CD4-positive, CD25-positive, alpha-beta regulatory T cell (primary cell): ENCODE results near the gene DNAJC3. TPM values are rescaled to one million over a fixed set of nuclear protein-coding genes. Genes with fewer than 3 reads are reported as not detected.
"Not testable (repeated sequence)": the region's sequence is repeated elsewhere in the genome, so short reads cannot be mapped to it uniquely, and the experiment has no call there.

Source experiments
- ATAC-seq, 2 donors: fragments of 150-1000 bp; cut with Tn5 transposase; one replicate each; pipeline ENCODE4 v1.10.0; 2021; ENCODE audit warnings: low read depth in 2 of 2, moderate number of reproducible peaks in 2 of 2, moderate library complexity in 1 of 2
- DNase-seq, 3 donors: peaks; one replicate each; pipeline versions ENCODE4 v3.0.0 to v3.0.0-alpha.2; 2012 to 2022; ENCODE audit warnings: mixed read lengths in 1 of 3
- H3K27ac ChIP-seq: one replicate; pipeline ENCODE4 v1.7.0; 2013; ENCODE audit warnings: mild to moderate bottlenecking, low read length; ENCODE audit not compliant: insufficient read depth, poor library complexity, severe bottlenecking
- H3K27me3 ChIP-seq: one replicate; pipeline ENCODE4 v1.7.0; 2013; ENCODE audit warnings: low read length; ENCODE audit not compliant: control insufficient read depth, insufficient read depth
- H3K36me3 ChIP-seq: one replicate; pipeline ENCODE4 v1.7.0; 2013; ENCODE audit warnings: mild to moderate bottlenecking, low read length, moderate library complexity; ENCODE audit not compliant: control insufficient read depth, insufficient read depth
- H3K4me1 ChIP-seq: 2 replicates; pipeline ENCODE4 v1.7.0; 2013; ENCODE audit warnings: mild to moderate bottlenecking, low read length; ENCODE audit not compliant: insufficient read depth, control insufficient read depth, poor library complexity, severe bottlenecking
- H3K4me3 ChIP-seq: one replicate; pipeline ENCODE4 v1.7.0; 2013; ENCODE audit warnings: low read depth, mild to moderate bottlenecking, low read length, moderate library complexity
- H3K9me3 ChIP-seq, 2 experiments: 1 replicate in 1 of 2; 2 replicates in 1 of 2; pipeline ENCODE4 v1.7.0; 2013; ENCODE audit warnings: low read length in 2 of 2, mild to moderate bottlenecking in 1 of 2, moderate library complexity in 1 of 2; ENCODE audit not compliant: control insufficient read depth in 2 of 2
- H3K27ac Mint-ChIP-seq, 3 donors: one replicate each; pipeline ENCODE4 v1.8.0; 2020 to 2022; ENCODE audit warnings: mild to moderate bottlenecking in 3 of 3, mixed read lengths in 3 of 3, moderate library complexity in 2 of 3
- H3K27me3 Mint-ChIP-seq: one replicate; pipeline ENCODE4 v1.8.0; 2022; ENCODE audit warnings: mild to moderate bottlenecking, mixed read lengths
- H3K36me3 Mint-ChIP-seq: one replicate; pipeline ENCODE4 v1.8.0; 2020; ENCODE audit warnings: mixed read lengths
- H3K4me1 Mint-ChIP-seq, 4 donors: one replicate each; pipeline ENCODE4 v1.8.0; 2020 to 2022; ENCODE audit warnings: mixed read lengths in 4 of 4, mild to moderate bottlenecking in 1 of 4
- H3K4me3 Mint-ChIP-seq, 4 donors: one replicate each; pipeline ENCODE4 v1.8.0; 2020 to 2022; ENCODE audit warnings: mild to moderate bottlenecking in 4 of 4, mixed read lengths in 4 of 4, moderate library complexity in 3 of 4
- H3K9me3 Mint-ChIP-seq, 7 donors: one replicate each; pipeline ENCODE4 v1.8.0; 2020 to 2022; ENCODE audit warnings: mixed read lengths in 7 of 7, mild to moderate bottlenecking in 3 of 7, moderate library complexity in 2 of 7
- polyA plus RNA-seq, 4 donors: library from polyadenylated mRNA; unstranded; fragments of 300-500 nt; fragmentation: Illumina TruSeq; gene quantifications; one replicate each; pipeline ENCODE4 v1.2.3, GENCODE V29; 2021
- total RNA-seq: library from RNA; stranded (reverse); gene quantifications from one replicate; pipeline ENCODE4 v1.2.3, GENCODE V29; 2022

The DNAJC3 gene
- total and polyA plus RNA-seq, 5 donors from 2014 or later, result 11.1 to 22.4 (median 15.0) TPM

GRCh38 chr13:95781940-95782339, 105.0 kb downstream of the DNAJC3 start:
- H3K4me3 ChIP-seq, H3K27ac ChIP-seq, H3K4me1 Mint-ChIP-seq, H3K4me1 ChIP-seq, H3K27me3 ChIP-seq, ATAC-seq, H3K4me3 Mint-ChIP-seq, H3K27ac Mint-ChIP-seq, H3K9me3 Mint-ChIP-seq, H3K9me3 ChIP-seq, H3K27me3 Mint-ChIP-seq, DNase-seq: not testable (repeated sequence)
- peaks cover 35% of the 10 kb centered on the region for H3K36me3 Mint-ChIP-seq
- peaks cover 38% of the 10 kb centered on the region for H3K36me3 ChIP-seq

GRCh38 chr13:95783747-95784146, 106.8 kb downstream of the DNAJC3 start:
- Histone ChIP-seq H3K4me3 (no peak overlapping the region), H3K36me3 (peaks cover 45% of the 10 kb centered on the region), H3K27me3 (no peaks in the 10 kb centered on the region), H3K4me1 (no peaks in the 10 kb centered on the region), H3K27ac (no peak overlapping the region), H3K9me3 (no peaks in the 10 kb centered on the region)
- peaks cover 45% of the 10 kb centered on the region for H3K36me3 Mint-ChIP-seq
- H3K9me3 Mint-ChIP-seq, result peaks cover 0 to 3% (median 0%) of the 10 kb centered on the region in 7 donors
- H3K27me3 Mint-ChIP-seq, result no peaks in the 10 kb centered on the region
- H3K4me3 Mint-ChIP-seq, result no peak overlapping the region
- ATAC-seq, result no peak
- peaks cover 2 to 7% (median 4%) of the 10 kb centered on the region in 4 donors for H3K4me1 Mint-ChIP-seq
- no peak for DNase-seq
- no peak overlapping the region for H3K27ac Mint-ChIP-seq

- no peak for DNase-seq
- H3K27ac Mint-ChIP-seq, result no peak overlapping the region
- no peaks in the 10 kb centered on the region for H3K27me3 ChIP-seq
These were observed 107.4 kb downstream of the DNAJC3 start for GRCh38 chr13:95784161-95784899.

DNA sequence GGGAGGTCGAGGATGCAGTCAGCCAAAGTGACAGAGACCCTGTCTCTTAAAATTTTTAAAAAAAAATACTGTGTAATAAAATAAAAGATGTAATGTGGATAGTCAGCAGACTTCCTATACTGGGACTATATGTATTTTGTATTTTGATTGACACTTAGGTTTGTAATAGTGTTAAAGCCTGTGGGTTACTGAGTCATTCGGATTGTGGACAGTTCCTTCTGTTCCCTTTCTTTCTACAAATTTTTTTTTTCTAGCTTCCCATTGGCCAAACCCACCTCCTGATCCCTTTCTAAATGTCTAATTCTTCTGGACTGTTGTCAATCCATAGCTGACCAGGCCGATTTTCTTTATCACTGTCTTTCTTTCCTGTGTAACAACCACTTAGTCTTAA, 108.0 kb downstream of the DNAJC3 start:
- H3K27me3 Mint-ChIP-seq, result no peaks in the 10 kb centered on the region
- H3K4me3 ChIP-seq, result no peak overlapping the region
- H3K36me3 Mint-ChIP-seq, result peaks cover 54% of the 10 kb centered on the region

More at GRCh38 chr13:95784161-95784899, 107.4 kb downstream of the DNAJC3 start:
- Histone ChIP-seq H3K4me3 (no peak overlapping the region), H3K36me3 (peaks cover 51% of the 10 kb centered on the region), H3K4me1 (no peaks in the 10 kb centered on the region), H3K9me3 (no peaks in the 10 kb centered on the region), H3K27ac (no peak overlapping the region)
- Mint-ChIP-seq H3K27me3 (no peaks in the 10 kb centered on the region), H3K4me1 (peaks cover 2 to 7% (median 4%) of the 10 kb centered on the region in 4 donors), H3K9me3 (peaks cover 0 to 7% (median 2%) of the 10 kb centered on the region in 7 donors), H3K4me3 (no peak overlapping the region), H3K36me3 (peaks cover 50% of the 10 kb centered on the region)
- no peak for ATAC-seq

GRCh38 chr13:95787356-95788099, 110.6 kb downstream of the DNAJC3 start:
- no peak for ATAC-seq
- no peak for DNase-seq
- Mint-ChIP-seq H3K4me1 (peaks cover 2 to 9% (median 3%) of the 10 kb centered on the region in 4 donors), H3K27ac (no peak overlapping the region), H3K9me3 (peaks cover 0 to 7% (median 3%) of the 10 kb centered on the region in 7 donors), H3K27me3 (no peaks in the 10 kb centered on the region), H3K36me3 (peaks cover 67% of the 10 kb centered on the region), H3K4me3 (no peak overlapping the region)
- H3K9me3 ChIP-seq, result no peaks in the 10 kb centered on the region
- no peaks in the 10 kb centered on the region for H3K4me1 ChIP-seq
- H3K36me3 ChIP-seq, result peaks cover 60% of the 10 kb centered on the region
- no peaks in the 10 kb centered on the region for H3K27me3 ChIP-seq
- H3K4me3 ChIP-seq, result no peak overlapping the region
- no peak overlapping the region for H3K27ac ChIP-seq

More for the DNA sequence above, 108.0 kb downstream of the DNAJC3 start:
- Histone ChIP-seq H3K9me3 (no peaks in the 10 kb centered on the region), H3K4me1 (no peaks in the 10 kb centered on the region), H3K36me3 (peaks cover 50% of the 10 kb centered on the region), H3K27ac (no peak overlapping the region), H3K27me3 (no peaks in the 10 kb centered on the region)
- no peak for ATAC-seq
- Mint-ChIP-seq H3K9me3 (peaks cover 0 to 7% (median 3%) of the 10 kb centered on the region in 7 donors), H3K4me1 (peaks cover 2 to 7% (median 4%) of the 10 kb centered on the region in 4 donors), H3K27ac (no peak overlapping the region), H3K4me3 (no peak overlapping the region)
- DNase-seq, result no peak

- Histone ChIP-seq H3K9me3 (no peaks in the 10 kb centered on the region), H3K4me1 (no peaks in the 10 kb centered on the region), H3K27ac (no peak overlapping the region), H3K27me3 (no peaks in the 10 kb centered on the region), H3K4me3 (no peak overlapping the region), H3K36me3 (peaks cover 65% of the 10 kb centered on the region)
- Mint-ChIP-seq H3K9me3 (peaks cover 0 to 7% (median 3%) of the 10 kb centered on the region in 7 donors), H3K27ac (no peak overlapping the region), H3K4me1 (peaks cover 0 to 7% (median under 1%) of the 10 kb centered on the region in 4 donors), H3K4me3 (no peak overlapping the region), H3K27me3 (no peaks in the 10 kb centered on the region), H3K36me3 (peaks cover 66% of the 10 kb centered on the region)
- no peak for DNase-seq
- no peak for ATAC-seq
These were observed 111.1 kb downstream of the DNAJC3 start for GRCh38 chr13:95788100-95788463.

- H3K4me1 Mint-ChIP-seq, H3K27me3 ChIP-seq, H3K27ac Mint-ChIP-seq, H3K27me3 Mint-ChIP-seq, H3K4me1 ChIP-seq, ATAC-seq, H3K27ac ChIP-seq, H3K9me3 Mint-ChIP-seq, H3K4me3 ChIP-seq, DNase-seq, H3K9me3 ChIP-seq: not testable (repeated sequence)
- H3K4me3 Mint-ChIP-seq, result peak overlapping the region in 1 of 4 donors; percentile 13
- peaks cover 67% of the 10 kb centered on the region for H3K36me3 Mint-ChIP-seq
- peaks cover 68% of the 10 kb centered on the region for H3K36me3 ChIP-seq
These were observed 112.4 kb downstream of the DNAJC3 start for GRCh38 chr13:95789315-95789714.
